SK-N-SH (cell line): ENCODE measurements around the gene NOP53.

ENCODE experiments used
- CTCF ChIP-seq: fragments of 200-600 bp; sonication (generic); IDR thresholded peaks from 2 replicates; pipeline ENCODE4 v1.6.1; 2017; ENCODE audit warnings: antibody characterized with exemption, mild to moderate bottlenecking, moderate library complexity
- ELF1 ChIP-seq: IDR thresholded peaks from 2 replicates; pipeline ENCODE4 v1.4.0; 2012
- EP300 ChIP-seq, 2 experiments: IDR thresholded peaks; 2 replicates each; pipeline versions ENCODE4 v1.4.0 to v1.6.1; 2012; ENCODE audit warnings: borderline replicate concordance in 1 of 2, low read depth in 1 of 2, low read length in 1 of 2
- GABPA ChIP-seq: IDR thresholded peaks from 2 replicates; pipeline ENCODE4 v1.4.0; 2012; ENCODE audit warnings: low read depth, mild to moderate bottlenecking
- IRF3 ChIP-seq: fragments of 150-350 bp; IDR thresholded peaks from 2 replicates; pipeline ENCODE4 v1.6.1; 2016; ENCODE audit warnings: mild to moderate bottlenecking, low read depth, low read length
- MAX ChIP-seq: IDR thresholded peaks from 2 replicates; pipeline ENCODE4 v1.4.0; 2012; ENCODE audit warnings: low read depth
- MXI1 ChIP-seq: IDR thresholded peaks from 2 replicates; pipeline ENCODE4 v1.6.1; 2012; ENCODE audit warnings: mild to moderate bottlenecking, low read depth, low read length, improper control_type of control experiment
- POLR2AphosphoS5 ChIP-seq: IDR thresholded peaks from 2 replicates; pipeline ENCODE4 v1.6.1; 2012; ENCODE audit warnings: low read depth, low read length
- SIN3A ChIP-seq: IDR thresholded peaks from 2 replicates; pipeline ENCODE4 v1.6.1; 2012; ENCODE audit warnings: low read depth, mild to moderate bottlenecking, low read length, moderate library complexity, borderline replicate concordance
- TAF1 ChIP-seq: IDR thresholded peaks from 2 replicates; pipeline ENCODE4 v1.6.1; 2012; ENCODE audit warnings: low read depth, mild to moderate bottlenecking, low read length, moderate library complexity, borderline replicate concordance
- TCF12 ChIP-seq: IDR thresholded peaks from 2 replicates; pipeline ENCODE4 v1.4.0; 2012
- USF2 ChIP-seq: fragments of 150-350 bp; IDR thresholded peaks from 2 replicates; pipeline ENCODE4 v1.6.1; 2017; ENCODE audit warnings: antibody characterized with exemption, low read length, low read depth, borderline replicate concordance
- YY1 ChIP-seq: IDR thresholded peaks from 2 replicates; pipeline ENCODE4 v1.4.0; 2012; ENCODE audit warnings: low read depth, mild to moderate bottlenecking

- TF ChIP-seq EP300 (IDR thresholded peaks at IDR 0.05; ENCODE audit: borderline replicate concordance in 1 of 2, low read depth in 1 of 2, low read length in 1 of 2): no peak
- no peak for TF ChIP-seq CTCF
- no peak for TF ChIP-seq SIN3A
- no peak for TF ChIP-seq YY1
- no peak for TF ChIP-seq MAX
- no peak for TF ChIP-seq GABPA
- TF ChIP-seq USF2: no peak
- TF ChIP-seq POLR2AphosphoS5: no peak
- no peak for TF ChIP-seq ELF1
- TF ChIP-seq TAF1: no peak
- no peak for TF ChIP-seq IRF3
- no peak for TF ChIP-seq TCF12
- TF ChIP-seq MXI1: no peak
Observed at GRCh38 chr19:47796785-47797184, 51.4 kb downstream of the NOP53 start.
